Measurements from ENCODE around the gene AUTS2.

AUTS2 gene

GRCh38 chr7:70504254-70504653 lies 906.0 kb downstream of the AUTS2 start:
- no peak for DNase-seq (ENCODE audit: low read depth)

- DNase-seq (ENCODE audit: low read depth) = no peak
Measured at GRCh38 chr7:70505468-70505867, 907.2 kb downstream of the AUTS2 start.

GRCh38 chr7:70505886-70506285 lies 907.6 kb downstream of the AUTS2 start:
- DNase-seq (ENCODE audit: low read depth) = no peak

- no peak for DNase-seq (ENCODE audit: low read depth)
Measured at GRCh38 chr7:70506434-70506833, 908.2 kb downstream of the AUTS2 start.

GRCh38 chr7:70512144-70512543 lies 913.9 kb downstream of the AUTS2 start:
- DNase-seq (ENCODE audit: low read depth) = no peak

GRCh38 chr7:70512761-70513160 lies 914.5 kb downstream of the AUTS2 start:
- DNase-seq (ENCODE audit: low read depth) = no peak

- no peak for DNase-seq (ENCODE audit: low read depth)
Measured at GRCh38 chr7:70520611-70521010, 922.3 kb downstream of the AUTS2 start.

- DNase-seq (ENCODE audit: low read depth) = no peak
Measured at GRCh38 chr7:70523249-70523988, 925.1 kb downstream of the AUTS2 start.

GRCh38 chr7:70523989-70524351 lies 925.7 kb downstream of the AUTS2 start:
- no peak for DNase-seq (ENCODE audit: low read depth)

- DNase-seq (ENCODE audit: low read depth) = no peak
Measured at GRCh38 chr7:70525991-70526390, 927.7 kb downstream of the AUTS2 start.

GRCh38 chr7:70527520-70528115 lies 929.3 kb downstream of the AUTS2 start:
- no peak for DNase-seq (ENCODE audit: low read depth)

GRCh38 chr7:70529436-70529835 lies 931.2 kb downstream of the AUTS2 start:
- DNase-seq (ENCODE audit: low read depth) = no peak

- no peak for DNase-seq (ENCODE audit: low read depth)
Measured at GRCh38 chr7:70529914-70530585, 931.8 kb downstream of the AUTS2 start.

GRCh38 chr7:70533614-70534013 lies 935.3 kb downstream of the AUTS2 start:
- no peak for DNase-seq (ENCODE audit: low read depth)

GRCh38 chr7:70539205-70539604 lies 940.9 kb downstream of the AUTS2 start:
- DNase-seq (ENCODE audit: low read depth) = no peak

GRCh38 chr7:70539617-70540016 lies 941.3 kb downstream of the AUTS2 start:
- no peak for DNase-seq (ENCODE audit: low read depth)

- no peak for DNase-seq (ENCODE audit: low read depth)
Measured at GRCh38 chr7:70540641-70541040, 942.4 kb downstream of the AUTS2 start.

GRCh38 chr7:70542750-70543376 lies 944.6 kb downstream of the AUTS2 start:
- DNase-seq (ENCODE audit: low read depth) = no peak

GRCh38 chr7:70544016-70544415 lies 945.7 kb downstream of the AUTS2 start:
- no peak for DNase-seq (ENCODE audit: low read depth)

GRCh38 chr7:70545214-70545613 lies 946.9 kb downstream of the AUTS2 start:
- no peak for DNase-seq (ENCODE audit: low read depth)

GRCh38 chr7:70552141-70552540 lies 953.9 kb downstream of the AUTS2 start:
- no peak for DNase-seq (ENCODE audit: low read depth)

- DNase-seq (ENCODE audit: low read depth) = no peak
Measured at GRCh38 chr7:70553364-70553763, 955.1 kb downstream of the AUTS2 start.

- no peak for DNase-seq (ENCODE audit: low read depth)
Measured at GRCh38 chr7:70554646-70555045, 956.4 kb downstream of the AUTS2 start.
